Mesodermal cell (in vitro differentiated cells): Measurements from ENCODE around the gene WTAP.
A peak's percentile ranks its signal among the peaks of the same experiment; 100 is the strongest.
"Not testable (repeated sequence)": the region's sequence is repeated elsewhere in the genome, so short reads cannot be mapped to it uniquely, and the experiment has no call there.

Experiments used
- H3K27ac ChIP-seq: 2 replicates; pipeline ENCODE4 v1.7.0; 2013; ENCODE audit warnings: mild to moderate bottlenecking, low read depth, low read length, moderate library complexity; ENCODE audit not compliant: severe bottlenecking
- H3K36me3 ChIP-seq: 2 replicates; pipeline ENCODE4 v1.7.1; 2013; ENCODE audit warnings: mild to moderate bottlenecking, low read length, moderate library complexity; ENCODE audit not compliant: control insufficient read depth, insufficient read depth
- H3K4me1 ChIP-seq: one replicate; pipeline ENCODE4 v1.7.1; 2013; ENCODE audit warnings: mild to moderate bottlenecking, low read length; ENCODE audit not compliant: insufficient read depth, control insufficient read depth, poor library complexity, severe bottlenecking
- H3K4me3 ChIP-seq: 2 replicates; pipeline ENCODE4 v1.7.0; 2013; ENCODE audit warnings: low read length, control low read depth, mild to moderate bottlenecking; ENCODE audit not compliant: insufficient read depth, poor library complexity, severe bottlenecking; ENCODE audit errors: extremely low read depth
- H3K9me3 ChIP-seq: 2 replicates; pipeline ENCODE4 v1.7.1; 2013; ENCODE audit warnings: mild to moderate bottlenecking, low read length, moderate library complexity; ENCODE audit not compliant: control insufficient read depth
- WGBS, 2 experiments: methylation state at CpG; one replicate each; pipeline ENCODE4 v1.1.5; 2013; ENCODE audit warnings: missing lambda C conversion rate in 2 of 2; ENCODE audit not compliant: insufficient coverage in 2 of 2; 5-methylcytosine and 5-hydroxymethylcytosine counted together

WTAP gene

DNA sequence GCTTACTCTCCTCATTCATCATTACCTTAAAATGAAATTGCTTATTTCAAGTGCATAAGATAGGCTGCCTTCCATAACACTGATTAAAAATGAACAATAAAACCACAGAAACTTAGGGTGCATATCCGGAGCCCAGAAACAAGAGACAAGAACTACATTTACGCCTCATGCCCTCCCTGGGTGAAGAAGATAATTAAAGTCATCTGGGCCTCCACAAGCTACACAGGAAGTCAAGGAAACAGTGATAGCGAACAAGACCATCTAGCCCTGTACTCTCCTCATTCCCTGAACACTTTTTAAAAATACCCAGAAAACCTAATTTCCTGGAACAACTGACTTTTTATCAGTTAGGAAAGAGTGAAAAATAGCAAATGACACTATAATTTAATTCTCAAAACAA, 40.6 kb upstream of the WTAP start:
- peaks cover 62% of the 10 kb centered on the region for H3K36me3 ChIP-seq
- H3K9me3 ChIP-seq: no peaks in the 10 kb centered on the region
- no peak overlapping the region for H3K27ac ChIP-seq
- 92% methylated on average over 2 of the region's 3 CpGs; no CpG with 5 or more reads in 1 of the 2 experiments for WGBS, 2 experiments
- peaks cover 4% of the 10 kb centered on the region for H3K4me1 ChIP-seq
- H3K4me3 ChIP-seq: no peak overlapping the region

DNA sequence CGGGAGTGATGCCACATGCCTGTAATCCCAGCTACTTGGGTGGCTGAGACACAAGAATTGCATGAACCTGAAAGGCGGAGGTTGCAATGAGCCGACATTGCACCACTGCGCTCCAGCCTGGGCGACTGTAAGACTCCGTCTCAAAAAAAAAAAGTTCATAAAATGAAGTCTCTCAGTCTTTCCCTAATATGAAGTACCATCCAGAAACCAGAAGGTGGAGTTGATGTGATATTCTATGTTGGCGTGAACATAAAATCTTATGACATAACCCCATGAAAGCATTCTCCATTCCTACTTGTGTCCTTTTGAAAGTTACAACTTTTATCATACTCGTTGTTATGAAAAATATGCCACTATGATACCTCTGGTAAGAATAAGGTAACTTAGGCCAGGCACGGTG, 40.0 kb upstream of the WTAP start:
- Histone ChIP-seq H3K36me3 (peaks cover 61% of the 10 kb centered on the region), H3K4me3 (no peak overlapping the region), H3K4me1 (peaks cover 10% of the 10 kb centered on the region), H3K9me3 (no peaks in the 10 kb centered on the region), H3K27ac (no peak overlapping the region)
- 88 to 93% methylated on average over 4 to 5 of the region's 9 CpGs for WGBS, 2 experiments

DNA sequence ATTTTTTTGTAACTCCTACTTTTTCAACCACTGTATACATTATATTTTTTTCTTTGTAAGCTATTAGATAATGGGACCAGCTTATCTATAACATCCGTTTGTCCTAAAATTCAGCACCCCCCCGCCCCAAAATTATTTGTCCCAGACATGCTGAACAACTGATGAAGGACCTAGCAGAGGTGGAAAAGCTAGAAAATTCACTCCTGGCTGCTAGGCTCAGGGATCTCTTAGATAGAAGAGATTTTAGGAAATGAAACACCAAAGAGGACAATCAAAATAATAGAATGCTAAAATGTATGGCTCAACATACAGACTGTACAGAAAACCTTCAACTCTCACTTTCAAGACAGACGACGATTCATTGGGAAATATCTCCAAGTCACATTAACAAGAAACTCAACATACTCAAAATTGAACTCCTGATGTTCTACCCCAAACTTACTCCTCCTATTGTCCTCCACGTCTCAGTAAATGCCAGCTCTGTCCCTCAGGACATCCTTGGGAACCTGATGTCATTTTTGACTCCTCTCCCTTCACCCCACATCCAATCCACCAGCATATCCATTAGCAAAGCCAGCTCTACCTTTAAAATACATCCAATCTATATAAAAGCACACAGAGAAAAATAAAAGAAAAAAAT, 38.9 kb upstream of the WTAP start:
- Histone ChIP-seq H3K4me1 (peaks cover 10% of the 10 kb centered on the region), H3K4me3 (no peak overlapping the region)
- 92 to 93% methylated on average over 3 to 4 of the region's 5 CpGs for WGBS, 2 experiments

DNA sequence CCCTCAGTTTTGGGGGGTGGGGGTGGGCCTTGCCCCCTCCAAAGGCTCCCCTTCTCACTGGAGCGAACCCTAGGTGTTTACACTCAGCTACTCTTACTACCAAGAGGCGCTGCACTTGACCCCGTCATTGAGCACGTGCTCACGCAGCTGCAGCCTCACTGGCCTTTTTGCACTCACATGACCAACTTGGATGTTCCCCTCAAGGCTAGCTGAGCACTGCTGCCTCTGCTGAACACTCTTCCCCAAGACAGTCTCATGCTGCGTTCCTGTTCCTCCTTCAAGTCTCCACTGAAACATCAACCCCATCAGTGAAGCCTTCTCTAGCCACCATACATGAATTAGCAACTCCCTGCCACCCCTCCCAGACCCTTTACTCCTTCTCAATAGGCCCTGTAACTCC, 38.3 kb upstream of the WTAP start:
- no peak overlapping the region for H3K27ac ChIP-seq
- peaks cover 10% of the 10 kb centered on the region for H3K4me1 ChIP-seq
- 83 to 94% methylated on average over 6 of the region's 6 CpGs for WGBS, 2 experiments
- no peaks in the 10 kb centered on the region for H3K9me3 ChIP-seq
- H3K36me3 ChIP-seq: peaks cover 45% of the 10 kb centered on the region
- no peak overlapping the region for H3K4me3 ChIP-seq

More for the DNA sequence above, 38.9 kb upstream of the WTAP start:
- peaks cover 50% of the 10 kb centered on the region for H3K36me3 ChIP-seq
- H3K9me3 ChIP-seq: no peaks in the 10 kb centered on the region
- no peak overlapping the region for H3K27ac ChIP-seq

DNA sequence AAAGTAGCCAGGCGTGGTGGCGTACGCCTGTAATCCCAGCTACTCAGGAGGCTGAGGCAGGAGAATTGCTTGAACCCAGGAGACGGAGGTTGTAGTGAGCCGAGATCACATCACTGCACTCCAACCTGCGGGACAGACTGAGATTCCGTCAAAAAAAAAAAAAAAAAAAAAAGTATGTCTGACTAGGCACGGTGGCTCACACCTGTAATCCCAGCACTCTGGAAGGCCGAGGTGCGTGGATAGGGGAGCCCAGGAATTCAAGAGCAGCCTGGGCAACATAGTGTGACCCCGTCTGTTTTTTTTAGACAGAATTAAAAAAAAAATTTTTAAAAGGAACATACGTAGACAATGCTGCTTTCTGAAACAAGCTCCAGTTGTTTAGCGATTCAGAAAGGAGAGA, 37.2 kb upstream of the WTAP start:
- H3K4me1 ChIP-seq: peaks cover 14% of the 10 kb centered on the region
- not testable (repeated sequence) for H3K27ac ChIP-seq, H3K9me3 ChIP-seq, H3K4me3 ChIP-seq
- H3K36me3 ChIP-seq: peaks cover 37% of the 10 kb centered on the region
- 91 to 100% methylated on average over 3 to 5 of the region's 13 CpGs for WGBS, 2 experiments

DNA sequence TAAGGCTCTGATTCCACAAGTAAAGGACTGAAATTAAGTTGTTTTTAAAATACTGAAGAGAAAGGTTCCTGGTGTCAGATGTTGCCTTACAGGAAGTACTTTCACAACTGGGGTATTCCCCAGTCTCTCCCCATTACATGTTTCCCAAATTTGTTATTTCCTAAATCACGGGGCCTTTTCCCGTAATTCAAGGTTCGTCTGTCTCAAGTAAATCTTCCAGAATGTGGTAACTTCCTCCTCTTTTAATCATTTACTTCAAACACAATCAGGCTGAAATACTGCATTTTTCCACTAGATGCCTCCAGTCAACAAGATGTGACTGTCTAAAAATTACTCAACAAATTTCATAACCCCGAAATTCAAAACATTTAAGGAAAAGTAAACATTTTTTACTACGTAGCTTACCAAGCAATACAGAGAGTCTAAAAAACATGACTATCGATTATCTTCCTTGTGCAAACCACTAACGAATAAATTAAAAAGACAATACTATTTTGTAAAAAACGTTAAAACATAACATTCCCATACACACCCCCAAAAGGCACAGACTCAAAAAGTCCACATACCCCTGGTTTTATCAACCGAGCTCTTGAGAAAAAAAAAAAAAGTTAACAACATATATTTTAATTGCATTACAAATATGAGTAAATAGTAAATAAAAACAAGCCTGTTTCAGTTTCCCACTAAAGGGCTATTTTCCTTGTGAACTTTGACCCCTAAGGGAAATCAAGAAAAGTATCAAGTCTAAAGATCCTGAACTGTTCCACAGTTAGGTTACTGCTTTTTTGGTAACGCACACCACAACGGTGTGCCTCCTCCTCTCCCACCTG, 36.0 kb upstream of the WTAP start:
- H3K27ac ChIP-seq: no peak overlapping the region
- no peaks in the 10 kb centered on the region for H3K9me3 ChIP-seq
- 57 to 74% methylated on average over 4 to 7 of the region's 11 CpGs for WGBS, 2 experiments
- peak overlapping the region; percentile 75 for H3K4me3 ChIP-seq
- H3K4me1 ChIP-seq: peaks cover 14% of the 10 kb centered on the region
- H3K36me3 ChIP-seq: peaks cover 29% of the 10 kb centered on the region

DNA sequence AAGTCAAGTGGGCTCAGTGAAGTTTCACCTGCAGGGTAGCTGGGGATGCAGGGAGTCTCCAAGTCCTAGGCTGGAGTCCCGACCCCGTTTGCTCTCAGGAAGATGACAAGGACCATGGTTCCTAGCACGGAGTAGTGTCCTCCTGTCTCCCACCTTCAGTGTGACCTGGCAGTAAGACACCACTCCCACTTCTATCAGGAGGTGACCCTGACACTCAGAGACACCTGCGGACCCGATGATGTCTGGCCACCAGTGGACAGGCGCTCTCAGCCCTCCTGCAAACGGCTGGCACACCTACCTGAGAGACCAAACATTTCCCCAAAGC, 35.4 kb upstream of the WTAP start:
- H3K4me3 ChIP-seq: peak overlapping the region; percentile 75
- no peak overlapping the region for H3K27ac ChIP-seq
- peaks cover 26% of the 10 kb centered on the region for H3K36me3 ChIP-seq
- H3K9me3 ChIP-seq: no peaks in the 10 kb centered on the region
- WGBS, 2 experiments: 36 to 61% methylated on average over 5 to 7 of the region's 7 CpGs
- H3K4me1 ChIP-seq: peaks cover 14% of the 10 kb centered on the region

DNA sequence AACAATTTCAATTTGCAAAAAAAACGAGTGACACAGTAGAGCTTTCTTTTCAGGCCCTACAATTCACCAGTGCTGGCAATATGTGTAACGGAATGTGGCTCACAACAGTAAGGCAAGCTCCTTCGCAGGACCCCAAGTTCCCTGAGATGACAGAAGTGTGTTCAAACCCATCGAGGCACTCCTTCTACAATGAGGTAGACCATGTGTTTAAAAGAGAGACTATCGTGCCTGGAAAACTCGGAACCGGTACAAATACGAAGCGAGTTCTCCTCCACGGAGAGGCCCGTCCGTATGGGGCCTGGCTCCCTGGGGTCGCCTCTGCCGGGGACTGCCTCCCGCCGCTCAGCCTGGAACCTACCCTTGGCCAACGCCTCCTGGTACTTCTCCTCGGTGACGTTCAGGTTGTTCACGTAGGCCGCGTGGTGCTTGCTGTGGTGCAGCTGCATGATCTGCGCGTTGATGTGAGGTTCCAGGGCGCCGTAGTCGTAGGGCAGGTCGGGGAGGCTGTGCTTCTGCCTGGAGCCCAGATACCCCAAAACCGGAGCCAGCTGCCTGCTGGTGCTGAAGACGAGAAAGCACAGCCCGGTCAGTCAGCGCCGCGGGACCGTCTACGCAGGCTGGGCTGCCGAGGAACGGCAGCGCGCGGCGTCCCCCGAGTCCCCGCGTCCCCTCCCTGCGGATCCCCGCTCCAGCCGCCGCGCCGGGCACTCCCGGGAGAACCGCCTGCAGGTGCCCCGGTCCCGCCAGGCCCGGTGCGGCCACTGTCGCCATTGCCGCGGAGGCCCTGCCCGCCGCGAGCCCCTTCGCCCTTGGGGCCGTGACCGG, 34.8 kb upstream of the WTAP start:
- WGBS, 2 experiments: 2 to 3% methylated on average over 53 to 62 of the region's 66 CpGs
- Histone ChIP-seq H3K27ac (peak overlapping the region; percentile 95), H3K4me3 (peak overlapping the region; percentile 75), H3K4me1 (peaks cover 14% of the 10 kb centered on the region), H3K9me3 (no peaks in the 10 kb centered on the region), H3K36me3 (peaks cover 21% of the 10 kb centered on the region)

DNA sequence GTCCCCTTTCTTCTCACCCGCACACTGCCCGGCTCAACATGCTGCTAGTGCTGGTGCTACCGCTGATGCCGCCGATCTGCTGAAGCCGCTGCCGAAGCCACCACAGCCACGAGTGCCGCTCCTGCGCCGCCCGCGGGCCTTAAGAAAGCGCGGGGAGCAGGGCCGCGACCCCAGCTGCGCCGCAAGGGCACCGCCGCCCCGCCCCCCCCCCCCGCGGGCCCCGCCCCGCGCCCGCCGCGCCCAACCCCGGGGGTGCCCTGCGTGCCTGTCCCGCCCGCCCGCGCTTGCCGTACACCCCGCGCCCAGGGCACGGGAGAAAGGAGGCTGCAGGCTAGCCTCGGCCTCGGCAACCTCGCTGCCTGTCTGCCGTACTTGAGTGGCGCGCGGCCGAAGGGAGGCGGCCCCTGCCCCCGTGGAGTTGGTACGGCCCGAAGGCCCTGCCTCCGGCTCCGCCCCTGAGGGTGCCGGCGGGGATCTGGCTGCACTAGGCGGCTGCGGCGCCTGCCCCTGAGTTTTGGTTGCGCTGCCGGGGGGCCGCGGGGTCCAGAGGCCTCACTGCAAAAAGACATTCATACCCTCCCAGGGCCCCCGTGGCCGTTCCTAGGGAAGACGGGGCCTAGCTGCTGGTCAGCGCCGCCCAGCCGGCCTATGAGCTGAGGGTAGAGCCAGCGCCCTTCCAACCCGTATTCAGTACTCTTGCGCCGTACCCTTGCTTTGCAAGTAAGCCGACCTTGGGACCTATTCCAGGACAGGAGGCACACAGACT, 34.0 kb upstream of the WTAP start, which contains the start of gene SOD2:
TSS of gene SOD2 (minus strand) at position 114 of the 766 bp plus-strand sequence. CDS start at position 40, 74 bp downstream.
- H3K9me3 ChIP-seq: no peaks in the 10 kb centered on the region
- WGBS, 2 experiments: 0 to 1% methylated on average over 23 to 65 of the region's 74 CpGs
- H3K36me3 ChIP-seq: peaks cover 13% of the 10 kb centered on the region
- peaks cover 14% of the 10 kb centered on the region for H3K4me1 ChIP-seq
- peak within 1 kb of the TSS; percentile 75 for H3K4me3 ChIP-seq
- peak within 1 kb of the TSS; percentile 95 for H3K27ac ChIP-seq
